H1 (cell line): Measurements from ENCODE around the gene MXRA7. TPM values are rescaled to one million over a fixed set of nuclear protein-coding genes. Genes with fewer than 3 reads are reported as not detected.

Experiments
- CHD7 ChIP-seq: fragments of 300-600 bp; sonication (generic); IDR thresholded peaks from 2 replicates; pipeline ENCODE4 v1.7.1; 2012; ENCODE audit warnings: low read length, moderate library complexity, mild to moderate bottlenecking, inconsistent platforms; ENCODE audit not compliant: insufficient replicate concordance
- GABPA ChIP-seq: IDR thresholded peaks from 2 replicates; pipeline ENCODE4 v1.6.1; 2011; ENCODE audit warnings: mild to moderate bottlenecking, low read length, moderate library complexity, borderline replicate concordance; ENCODE audit not compliant: insufficient read depth
- HDAC6 ChIP-seq: IDR thresholded peaks from one replicate; pipeline ENCODE4 v1.7.1; 2012; ENCODE audit warnings: low read depth, mild to moderate bottlenecking, inconsistent platforms, low read length, moderate library complexity
- polyA plus RNA-seq, 7 experiments: library from polyadenylated mRNA; depleted of rRNA in 3 of 7; stranded (reverse) in 5 of 7; unstranded in 2 of 7; fragments of >200 nt in 5 of 7; fragments of 200-250 nt in 2 of 7; gene quantifications; 1 replicate in 5 of 7; 2 replicates in 1 of 7; 4 replicates in 1 of 7; pipeline versions ENCODE4 v1.2.1 to v1.2.3, GENCODE V29; 2011 to 2013; ENCODE audit warnings: missing spikeins in 2 of 7, mixed read lengths in 2 of 7
- total RNA-seq: library from RNA; stranded (reverse); fragmentation: NEBNext Ultra II Directional; extraction: Animal tissue kit (Norgen Biotek cat#: 25700); gene quantifications from 2 replicates; pipeline ENCODE4 v1.2.1, GENCODE V29; 2021
- TF ChIP-seq, protein P1 (sequence below): IDR thresholded peaks from 2 replicates; pipeline ENCODE4 v1.6.1; 2011; ENCODE audit warnings: low read depth, mild to moderate bottlenecking, low read length; ENCODE audit not compliant: insufficient read depth

MXRA7 gene
- total and polyA plus RNA-seq, 2 of the 8 experiments (the other 6 are each of a cell fraction or from before 2014, with no cell fraction given), result 17.8 to 26.6 TPM

GRCh38 chr17:76695059-76695831, 15.5 kb downstream of the MXRA7 start (continued):
- TF ChIP-seq CHD7 (no peak), HDAC6 (no peak), GABPA (no peak)
- TF ChIP-seq, protein P1, sequence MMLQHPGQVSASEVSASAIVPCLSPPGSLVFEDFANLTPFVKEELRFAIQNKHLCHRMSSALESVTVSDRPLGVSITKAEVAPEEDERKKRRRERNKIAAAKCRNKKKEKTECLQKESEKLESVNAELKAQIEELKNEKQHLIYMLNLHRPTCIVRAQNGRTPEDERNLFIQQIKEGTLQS, result no peak
